22Rv1 (cell line): ENCODE measurements around the gene COX6A2.
A peak's percentile ranks its signal among the peaks of the same experiment; 100 is the strongest.

ENCODE experiments used
- H3K27ac ChIP-seq: fragments of 450-650 bp; 2 replicates; pipeline ENCODE4 v1.5.1; 2017
- ZFX ChIP-seq: fragments of 450-650 bp; IDR thresholded peaks from 2 replicates; pipeline ENCODE4 v1.6.1; 2017; ENCODE audit warnings: antibody characterized with exemption, borderline replicate concordance
- TF ChIP-seq, protein P1 (sequence below): fragments of 450-650 bp; IDR thresholded peaks from 2 replicates; pipeline ENCODE4 v1.5.1; 2017; ENCODE audit warnings: mild to moderate bottlenecking

The COX6A2 gene

GRCh38 chr16:31473264-31473984 lies 45.3 kb upstream of the COX6A2 start:
- TF ChIP-seq, protein P1, sequence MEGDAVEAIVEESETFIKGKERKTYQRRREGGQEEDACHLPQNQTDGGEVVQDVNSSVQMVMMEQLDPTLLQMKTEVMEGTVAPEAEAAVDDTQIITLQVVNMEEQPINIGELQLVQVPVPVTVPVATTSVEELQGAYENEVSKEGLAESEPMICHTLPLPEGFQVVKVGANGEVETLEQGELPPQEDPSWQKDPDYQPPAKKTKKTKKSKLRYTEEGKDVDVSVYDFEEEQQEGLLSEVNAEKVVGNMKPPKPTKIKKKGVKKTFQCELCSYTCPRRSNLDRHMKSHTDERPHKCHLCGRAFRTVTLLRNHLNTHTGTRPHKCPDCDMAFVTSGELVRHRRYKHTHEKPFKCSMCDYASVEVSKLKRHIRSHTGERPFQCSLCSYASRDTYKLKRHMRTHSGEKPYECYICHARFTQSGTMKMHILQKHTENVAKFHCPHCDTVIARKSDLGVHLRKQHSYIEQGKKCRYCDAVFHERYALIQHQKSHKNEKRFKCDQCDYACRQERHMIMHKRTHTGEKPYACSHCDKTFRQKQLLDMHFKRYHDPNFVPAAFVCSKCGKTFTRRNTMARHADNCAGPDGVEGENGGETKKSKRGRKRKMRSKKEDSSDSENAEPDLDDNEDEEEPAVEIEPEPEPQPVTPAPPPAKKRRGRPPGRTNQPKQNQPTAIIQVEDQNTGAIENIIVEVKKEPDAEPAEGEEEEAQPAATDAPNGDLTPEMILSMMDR: no peak
- TF ChIP-seq ZFX: no peak
- no peak overlapping the region for H3K27ac ChIP-seq

GRCh38 chr16:31472709-31473203 lies 44.6 kb upstream of the COX6A2 start:
- H3K27ac ChIP-seq: no peak overlapping the region
- no peak for TF ChIP-seq ZFX
- TF ChIP-seq, protein P1: peak; percentile 93

GRCh38 chr16:31471875-31472708 lies 43.9 kb upstream of the COX6A2 start, which contains the start of gene TGFB1I1:
Gene TGFB1I1, plus strand, starts transcription at chr16:31472152. Its CDS starts 37 bp downstream, at chr16:31472189.
- no peak for TF ChIP-seq ZFX
- TF ChIP-seq, protein P1: no peak
- no peak within 1 kb of the TSS for H3K27ac ChIP-seq

DNA sequence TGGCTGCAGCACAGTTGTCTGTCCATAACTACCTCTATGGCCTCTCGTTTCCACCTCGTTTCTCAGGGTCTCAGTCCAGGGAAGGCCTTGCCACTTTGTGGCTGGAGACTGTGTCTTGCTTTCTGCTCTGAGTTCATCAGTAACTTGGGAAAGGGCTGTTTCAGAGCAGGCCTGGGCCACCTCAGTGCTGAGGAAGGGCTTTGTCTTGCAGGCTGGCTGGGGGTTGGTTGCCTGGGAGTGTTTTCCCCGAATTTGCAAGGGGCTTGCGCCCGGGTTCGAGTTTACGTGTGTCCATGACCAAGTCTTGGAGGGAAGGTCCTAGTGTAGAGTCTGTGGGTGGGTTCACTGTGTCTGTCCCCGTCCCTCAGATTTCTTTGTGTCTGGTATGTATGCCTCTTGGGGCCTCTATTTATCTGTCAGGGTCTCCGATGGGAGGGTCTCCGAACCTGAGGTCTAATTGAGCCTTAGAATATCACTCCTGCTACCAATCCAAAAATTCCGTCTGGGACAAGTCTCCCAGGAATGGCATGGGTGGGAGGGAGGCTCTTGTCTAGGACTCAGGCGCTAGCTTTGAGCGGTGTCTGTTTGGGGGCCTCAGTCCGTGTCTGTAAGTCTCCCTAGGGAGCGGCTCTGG lies 43.2 kb upstream of the COX6A2 start:
- TF ChIP-seq, protein P1: no peak
- H3K27ac ChIP-seq: no peak overlapping the region

- TF ChIP-seq, protein P1: no peak
- no peak for TF ChIP-seq ZFX
Observed at GRCh38 chr16:31470615-31471014, 42.5 kb upstream of the COX6A2 start.

DNA sequence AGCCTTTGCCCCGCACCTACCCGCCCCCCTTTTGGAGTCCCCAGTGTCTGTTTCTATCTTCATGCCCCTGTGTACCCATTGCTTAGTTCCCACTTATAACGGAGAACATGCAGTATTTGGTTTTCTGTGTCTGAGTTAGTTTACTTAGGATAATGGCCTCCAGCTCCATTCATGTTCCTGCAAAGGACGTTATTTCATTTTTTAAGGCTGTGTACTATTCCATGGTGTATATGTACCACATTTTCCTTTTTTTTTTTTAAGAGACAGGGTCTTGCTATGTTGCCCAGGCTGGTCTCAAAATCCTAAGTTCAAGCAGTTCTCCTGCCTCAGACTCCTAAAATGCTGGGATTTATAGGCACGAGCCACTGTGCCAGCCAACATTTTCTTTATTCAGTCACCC lies 39.7 kb upstream of the COX6A2 start:
- TF ChIP-seq, protein P1: no peak
- TF ChIP-seq ZFX: no peak
- H3K27ac ChIP-seq: no peak overlapping the region

More at GRCh38 chr16:31470615-31471014, 42.5 kb upstream of the COX6A2 start:
- H3K27ac ChIP-seq: no peak overlapping the region
